Progenitor cell of endocrine pancreas (in vitro differentiated cells): ENCODE measurements around the gene SYNGR1. TPM values are rescaled to one million over a fixed set of nuclear protein-coding genes. Genes with fewer than 3 reads are reported as not detected.

Experiments used
- DNase-seq: peaks from one replicate; pipeline ENCODE4 v3.0.0; 2021; ENCODE audit warnings: low spot score; ENCODE audit not compliant: unreplicated experiment
- H3K27ac Mint-ChIP-seq: 2 replicates; pipeline ENCODE4 v1.8.0; 2021; ENCODE audit warnings: mild to moderate bottlenecking, moderate library complexity, mixed read lengths
- H3K27me3 Mint-ChIP-seq: 2 replicates; pipeline ENCODE4 v1.8.0; 2021; ENCODE audit warnings: mixed read lengths
- H3K36me3 Mint-ChIP-seq: 2 replicates; pipeline ENCODE4 v1.8.0; 2022; ENCODE audit warnings: mixed read lengths; ENCODE audit not compliant: insufficient read depth
- H3K4me1 Mint-ChIP-seq: 2 replicates; pipeline ENCODE4 v1.8.0; 2021; ENCODE audit warnings: low read depth, mixed read lengths
- H3K4me3 Mint-ChIP-seq: 2 replicates; pipeline ENCODE4 v1.8.0; 2021; ENCODE audit warnings: low read depth, mild to moderate bottlenecking, moderate library complexity, mixed read lengths
- H3K9me3 Mint-ChIP-seq: 2 replicates; pipeline ENCODE4 v1.8.0; 2021; ENCODE audit warnings: low read depth, mixed read lengths
- total RNA-seq: library from RNA; stranded (reverse); gene quantifications from 2 replicates; pipeline ENCODE4 v1.2.1, GENCODE V29; 2021
- TF ChIP-seq, protein P1 (sequence below): fragments of 200-600 bp; sonication (generic); IDR thresholded peaks from one replicate; pipeline ENCODE4 v1.5.0; 2021; ENCODE audit warnings: antibody characterized with exemption, mild to moderate bottlenecking; ENCODE audit not compliant: unreplicated experiment

The SYNGR1 gene
- total RNA-seq, 1 donor from 2014 or later, result 36.8 TPM

DNA sequence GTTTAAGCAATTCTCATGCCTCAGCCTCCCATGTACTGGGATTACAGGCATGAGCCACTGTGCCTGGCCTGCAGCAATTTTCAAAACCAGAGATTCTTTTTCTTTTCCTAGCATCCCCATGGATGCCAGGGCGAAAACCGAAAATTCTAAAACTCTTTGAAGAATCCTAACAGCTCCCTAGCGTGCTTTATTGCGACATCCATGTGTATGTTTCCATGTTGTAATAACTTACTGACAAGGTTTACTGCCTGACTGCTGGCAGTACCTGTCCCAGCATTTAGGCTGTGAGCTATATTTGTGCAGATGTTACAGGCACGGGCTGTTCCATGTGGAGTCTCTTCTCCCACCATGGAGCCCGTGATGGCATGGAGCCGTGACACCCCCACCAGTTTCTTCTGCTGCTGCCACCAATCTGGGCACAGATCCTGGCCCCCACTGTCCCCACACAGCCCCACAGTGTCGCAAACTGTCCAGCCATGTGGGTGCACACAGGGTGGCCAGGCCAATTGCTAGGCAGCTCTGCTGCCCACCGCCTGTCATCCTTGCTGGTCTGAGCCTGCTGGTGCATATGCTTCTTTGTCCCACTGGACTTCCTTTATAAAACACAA is 42.7 kb downstream of the SYNGR1 start:
- H3K27me3 Mint-ChIP-seq, result peaks cover 10% of the 10 kb centered on the region
- TF ChIP-seq, protein P1, sequence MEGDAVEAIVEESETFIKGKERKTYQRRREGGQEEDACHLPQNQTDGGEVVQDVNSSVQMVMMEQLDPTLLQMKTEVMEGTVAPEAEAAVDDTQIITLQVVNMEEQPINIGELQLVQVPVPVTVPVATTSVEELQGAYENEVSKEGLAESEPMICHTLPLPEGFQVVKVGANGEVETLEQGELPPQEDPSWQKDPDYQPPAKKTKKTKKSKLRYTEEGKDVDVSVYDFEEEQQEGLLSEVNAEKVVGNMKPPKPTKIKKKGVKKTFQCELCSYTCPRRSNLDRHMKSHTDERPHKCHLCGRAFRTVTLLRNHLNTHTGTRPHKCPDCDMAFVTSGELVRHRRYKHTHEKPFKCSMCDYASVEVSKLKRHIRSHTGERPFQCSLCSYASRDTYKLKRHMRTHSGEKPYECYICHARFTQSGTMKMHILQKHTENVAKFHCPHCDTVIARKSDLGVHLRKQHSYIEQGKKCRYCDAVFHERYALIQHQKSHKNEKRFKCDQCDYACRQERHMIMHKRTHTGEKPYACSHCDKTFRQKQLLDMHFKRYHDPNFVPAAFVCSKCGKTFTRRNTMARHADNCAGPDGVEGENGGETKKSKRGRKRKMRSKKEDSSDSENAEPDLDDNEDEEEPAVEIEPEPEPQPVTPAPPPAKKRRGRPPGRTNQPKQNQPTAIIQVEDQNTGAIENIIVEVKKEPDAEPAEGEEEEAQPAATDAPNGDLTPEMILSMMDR, result no peak
- no peaks in the 10 kb centered on the region for H3K9me3 Mint-ChIP-seq
- peaks cover 2% of the 10 kb centered on the region for H3K4me1 Mint-ChIP-seq
- no peak overlapping the region for H3K27ac Mint-ChIP-seq
- no peaks in the 10 kb centered on the region for H3K36me3 Mint-ChIP-seq
- DNase-seq, result no peak
- no peak overlapping the region for H3K4me3 Mint-ChIP-seq

DNA sequence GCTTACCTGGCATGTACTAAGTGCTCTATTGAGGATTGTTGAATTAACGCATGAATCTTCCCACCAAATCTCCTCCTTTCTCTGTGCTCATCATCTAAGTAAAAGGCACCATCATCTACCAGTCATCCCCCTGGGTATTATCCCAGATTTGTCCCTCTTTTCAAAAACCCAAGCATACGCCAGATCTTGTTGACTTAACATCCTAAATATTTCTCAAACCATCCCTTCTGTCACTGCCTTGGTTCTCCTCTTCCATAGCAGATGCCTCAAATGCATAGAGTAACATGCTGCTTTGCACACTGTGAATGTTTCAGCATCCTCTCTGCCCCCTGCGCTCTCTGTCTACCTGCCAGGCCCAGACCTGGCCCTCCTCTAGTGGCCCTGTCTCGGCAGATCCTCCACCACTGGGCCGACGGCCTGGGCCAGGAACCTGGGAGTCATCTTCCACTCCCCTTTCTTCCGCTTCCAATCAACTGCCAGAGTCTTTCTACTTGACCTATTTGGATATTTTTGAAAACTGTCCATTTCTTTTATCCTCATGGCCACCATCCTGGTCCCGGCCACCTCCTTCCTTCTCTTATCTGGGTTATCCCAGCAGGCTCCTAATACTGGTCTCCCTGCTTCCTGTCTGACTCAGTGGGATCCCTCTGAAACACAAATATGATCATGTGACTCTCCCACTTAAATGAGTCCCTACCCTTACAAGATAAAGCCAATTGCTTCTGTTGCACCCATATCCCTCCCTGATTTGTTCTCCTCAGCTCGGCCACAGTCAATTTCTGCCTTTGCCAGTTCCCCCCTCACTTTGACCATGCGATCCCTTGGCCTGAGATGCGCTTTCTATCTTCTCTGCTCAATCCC is 46.4 kb downstream of the SYNGR1 start:
- Mint-ChIP-seq H3K4me3 (no peak overlapping the region), H3K4me1 (peaks cover 7% of the 10 kb centered on the region), H3K27me3 (no peaks in the 10 kb centered on the region), H3K9me3 (no peaks in the 10 kb centered on the region), H3K36me3 (no peaks in the 10 kb centered on the region), H3K27ac (no peak overlapping the region)
- no peak for DNase-seq
- TF ChIP-seq, protein P1, result no peak

DNA sequence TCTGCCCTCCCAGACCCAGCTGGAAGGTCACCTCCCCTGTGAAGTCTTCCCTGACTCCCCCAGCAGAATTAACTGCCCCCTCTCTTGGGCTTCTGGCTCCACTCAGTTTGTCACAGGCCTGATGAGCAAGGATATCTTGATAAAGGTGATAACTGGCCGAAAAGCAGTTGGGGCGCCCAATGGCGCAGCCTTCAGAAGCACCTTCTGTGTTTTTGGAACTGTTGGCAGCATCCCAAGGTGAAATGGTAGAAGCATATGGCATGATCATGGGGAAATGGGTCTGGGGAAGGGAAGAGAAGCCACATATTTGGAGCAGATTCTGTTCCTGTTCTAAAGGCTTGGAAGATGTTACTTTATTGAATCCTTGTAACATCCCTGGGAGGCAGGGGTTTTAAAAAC is 47.0 kb downstream of the SYNGR1 start:
- H3K27ac Mint-ChIP-seq, result no peak overlapping the region
- no peak for DNase-seq
- peak overlapping the region; percentile 2 for H3K4me3 Mint-ChIP-seq
- no peaks in the 10 kb centered on the region for H3K9me3 Mint-ChIP-seq
- H3K4me1 Mint-ChIP-seq, result peaks cover 8% of the 10 kb centered on the region
- H3K27me3 Mint-ChIP-seq, result no peaks in the 10 kb centered on the region
- H3K36me3 Mint-ChIP-seq, result no peaks in the 10 kb centered on the region
- TF ChIP-seq, protein P1, result no peak

DNA sequence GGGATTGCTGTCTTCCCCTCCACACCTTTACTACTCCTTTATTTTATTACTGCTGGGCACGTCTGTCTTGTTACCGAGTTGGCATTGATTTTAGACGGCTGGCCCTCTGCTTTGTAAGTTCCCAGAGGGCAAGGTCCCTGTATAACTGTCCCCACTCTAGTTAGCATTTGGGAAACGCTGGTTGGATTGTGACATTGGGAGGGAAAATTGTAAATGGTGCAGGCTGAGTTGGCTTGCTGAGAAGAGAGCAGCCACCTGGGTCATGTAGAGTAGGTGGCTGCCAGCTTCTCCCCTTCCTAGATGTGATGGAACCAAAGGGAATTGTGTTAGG is 51.5 kb downstream of the SYNGR1 start:
- Mint-ChIP-seq H3K27me3 (no peaks in the 10 kb centered on the region), H3K4me1 (peaks cover 8% of the 10 kb centered on the region), H3K4me3 (peak overlapping the region; percentile 92), H3K36me3 (peaks cover 3% of the 10 kb centered on the region), H3K27ac (peak overlapping the region; percentile 74), H3K9me3 (no peaks in the 10 kb centered on the region)
- DNase-seq, result no peak
- TF ChIP-seq, protein P1, result no peak

DNA sequence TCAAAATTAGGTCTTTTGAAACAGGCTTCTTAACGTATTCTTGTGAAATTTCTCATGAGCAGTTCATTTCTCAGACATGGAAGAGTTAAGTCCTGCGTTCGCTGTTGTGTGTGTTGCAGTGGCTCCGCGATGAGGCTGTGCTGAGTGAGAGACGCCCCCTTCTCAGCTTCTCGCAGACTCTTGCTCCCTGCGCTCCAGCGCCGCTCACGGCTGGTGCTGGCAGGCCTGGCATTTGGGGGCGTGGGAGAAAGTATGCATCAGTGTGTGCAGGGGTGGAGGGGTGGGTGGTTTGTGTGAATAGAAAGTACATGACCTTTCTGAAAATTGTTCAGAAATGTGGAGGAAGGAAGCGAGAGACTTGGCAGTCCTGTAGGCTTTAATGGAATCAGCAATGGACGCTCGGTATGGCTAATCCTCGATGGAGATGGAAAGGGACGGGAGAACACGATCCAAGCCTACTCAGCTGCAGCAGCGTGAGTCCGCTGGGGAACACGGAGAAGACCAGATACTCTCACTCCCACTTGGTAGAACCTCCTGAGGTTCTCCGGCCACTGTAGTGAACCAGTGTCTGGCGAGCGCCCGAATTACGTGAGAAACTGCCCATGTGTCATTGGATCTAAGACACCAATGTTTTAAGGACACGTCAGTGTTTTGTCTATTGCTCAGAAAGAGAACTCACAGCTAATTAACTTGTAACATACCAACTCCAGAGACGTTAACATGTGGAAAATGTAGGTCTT is 55.7 kb downstream of the SYNGR1 start:
- peaks cover 3% of the 10 kb centered on the region for H3K36me3 Mint-ChIP-seq
- H3K27me3 Mint-ChIP-seq, result no peaks in the 10 kb centered on the region
- no peak for DNase-seq
- H3K4me1 Mint-ChIP-seq, result peaks cover 11% of the 10 kb centered on the region
- peak overlapping the region; percentile 6 for H3K27ac Mint-ChIP-seq
- no peaks in the 10 kb centered on the region for H3K9me3 Mint-ChIP-seq
- TF ChIP-seq, protein P1, result no peak
- H3K4me3 Mint-ChIP-seq, result no peak overlapping the region
